Middle frontal gyrus (tissue), 1 donor: Measurements from ENCODE around the gene ATP5F1E.
"Not testable (repeated sequence)": the region's sequence is repeated elsewhere in the genome, so short reads cannot be mapped to it uniquely, and the experiment has no call there.

Experiments
- DNase-seq: peaks from one replicate; pipeline ENCODE4 v3.0.0-alpha.2; 2015; ENCODE audit warnings: low spot score; ENCODE audit errors: extremely low spot score

ATP5F1E gene

DNA sequence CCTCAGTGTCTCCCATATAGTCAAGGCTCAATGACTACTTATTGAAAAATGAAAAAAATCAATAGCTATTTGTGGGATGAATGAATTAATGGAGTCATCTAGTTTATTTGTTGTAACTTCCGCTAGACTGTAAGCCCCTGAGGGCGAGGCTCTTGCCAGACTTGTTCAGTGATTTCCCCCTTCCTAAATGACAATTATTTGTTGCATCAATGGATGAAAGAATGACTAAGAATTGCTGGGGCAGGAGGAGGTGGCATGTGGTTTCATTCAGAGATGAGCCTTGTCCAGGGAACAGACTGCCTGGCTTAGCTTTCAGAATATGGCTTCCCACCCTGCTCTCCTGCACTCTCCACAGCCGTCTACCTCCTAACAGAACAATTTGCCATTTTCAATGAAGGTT, 11.6 kb upstream of the ATP5F1E start:
- DNase-seq: no peak

- DNase-seq: peak; percentile 89
Measured at GRCh38 chr20:59042796-59043631, 10.9 kb upstream of the ATP5F1E start.

DNA sequence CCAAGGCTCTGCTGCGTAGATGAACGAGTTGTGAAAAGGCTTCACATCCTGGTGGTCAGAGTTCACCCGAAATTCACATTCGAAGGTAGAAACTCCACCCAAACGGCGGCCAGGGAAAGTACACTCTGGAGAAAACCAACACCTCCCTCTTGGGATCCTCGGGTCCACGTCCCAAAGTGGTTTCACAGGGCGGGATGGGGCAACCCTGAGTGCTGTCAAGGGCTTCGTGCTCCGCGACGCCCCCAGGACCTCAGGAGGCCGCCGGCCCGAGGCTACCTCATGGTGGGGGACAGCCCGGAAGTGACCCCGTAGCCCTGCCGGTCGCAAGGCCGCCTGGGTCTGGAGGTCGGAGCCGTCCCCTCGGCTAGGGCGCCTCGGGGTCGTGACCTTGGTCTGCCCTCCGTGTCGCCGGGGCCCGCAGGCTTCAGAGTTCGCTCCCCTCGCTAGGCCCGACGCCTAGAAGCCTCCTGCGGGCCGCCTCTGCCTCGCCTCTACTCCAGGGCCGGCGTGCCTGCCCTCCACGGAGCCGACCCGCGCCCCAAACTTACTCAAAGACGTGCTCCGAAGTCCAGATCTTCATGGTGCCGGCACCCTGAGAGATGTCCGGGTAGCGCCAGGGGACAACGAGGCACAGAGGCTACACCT, 10.1 kb upstream of the ATP5F1E start, which contains the start of gene PRELID3B:
Gene PRELID3B, minus strand, starts transcription at position 636 of the 645 bp plus-strand sequence. Its CDS starts 56 bp downstream, at position 580.
- no peak for DNase-seq

- not testable (repeated sequence) for DNase-seq
Measured at GRCh38 chr20:59041487-59041886, 9.4 kb upstream of the ATP5F1E start.

DNA sequence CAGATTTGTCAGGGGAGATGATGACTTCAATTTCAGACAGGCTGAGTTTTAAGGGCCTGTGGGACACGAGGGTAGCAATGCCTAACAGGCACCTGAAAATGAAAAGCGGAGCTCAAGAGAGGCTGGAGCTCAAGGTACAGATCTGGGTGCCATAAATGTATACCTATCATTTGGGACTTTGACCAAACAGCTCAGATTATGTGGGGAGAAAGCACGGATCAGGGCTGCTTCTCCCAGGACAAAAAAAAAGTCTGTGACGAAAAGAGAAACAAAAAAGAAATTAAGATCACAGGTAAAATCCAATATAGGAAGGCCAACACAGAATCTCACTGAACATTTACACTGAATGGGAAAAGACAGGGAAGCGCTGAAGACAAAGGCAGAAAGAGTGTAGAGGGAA, 8.5 kb upstream of the ATP5F1E start:
- no peak for DNase-seq

DNA sequence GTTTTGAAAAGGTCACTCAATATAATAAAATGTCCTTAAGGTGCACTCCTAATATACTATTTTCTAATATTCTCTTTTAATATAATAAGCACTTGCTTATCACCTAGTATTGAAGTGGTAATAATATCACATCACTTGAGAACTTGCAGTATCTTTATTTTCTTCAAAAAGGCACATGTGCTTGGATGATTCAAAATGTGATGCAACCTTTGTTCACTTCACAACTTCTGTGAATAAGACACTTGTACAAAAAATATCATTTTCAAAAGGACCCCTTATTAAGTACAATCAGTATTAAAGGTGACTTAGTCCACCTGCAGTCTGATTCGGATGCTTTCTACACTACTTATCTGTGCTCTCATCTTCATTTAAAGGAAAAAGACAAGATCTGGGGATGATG, 7.1 kb upstream of the ATP5F1E start:
- DNase-seq: no peak

GRCh38 chr20:59037386-59037785, 5.3 kb upstream of the ATP5F1E start:
- no peak for DNase-seq

GRCh38 chr20:59035381-59035780, 3.2 kb upstream of the ATP5F1E start:
- no peak for DNase-seq

- no peak for DNase-seq
Measured at GRCh38 chr20:59033616-59034165, 1.6 kb upstream of the ATP5F1E start.

GRCh38 chr20:59033093-59033492, 958 bp upstream of the ATP5F1E start:
- no peak for DNase-seq

DNA sequence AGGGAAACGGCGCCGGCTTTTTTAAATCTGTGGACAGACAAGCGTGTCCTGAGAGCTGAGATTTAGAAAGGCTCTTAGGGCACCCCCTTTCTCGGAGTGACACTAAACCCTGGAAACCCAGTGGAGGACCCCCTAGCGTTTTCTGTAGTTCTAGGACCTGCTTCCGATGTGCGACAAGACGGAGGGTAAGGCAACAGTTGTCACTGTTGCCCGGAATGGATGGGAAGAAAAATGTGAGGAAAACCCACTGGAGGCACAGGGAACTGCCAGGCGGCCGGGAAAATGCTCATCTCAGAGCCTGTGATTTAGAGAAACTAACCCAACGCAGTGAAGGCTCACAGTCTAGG, 551 bp upstream of the ATP5F1E start:
- DNase-seq: no peak

DNA sequence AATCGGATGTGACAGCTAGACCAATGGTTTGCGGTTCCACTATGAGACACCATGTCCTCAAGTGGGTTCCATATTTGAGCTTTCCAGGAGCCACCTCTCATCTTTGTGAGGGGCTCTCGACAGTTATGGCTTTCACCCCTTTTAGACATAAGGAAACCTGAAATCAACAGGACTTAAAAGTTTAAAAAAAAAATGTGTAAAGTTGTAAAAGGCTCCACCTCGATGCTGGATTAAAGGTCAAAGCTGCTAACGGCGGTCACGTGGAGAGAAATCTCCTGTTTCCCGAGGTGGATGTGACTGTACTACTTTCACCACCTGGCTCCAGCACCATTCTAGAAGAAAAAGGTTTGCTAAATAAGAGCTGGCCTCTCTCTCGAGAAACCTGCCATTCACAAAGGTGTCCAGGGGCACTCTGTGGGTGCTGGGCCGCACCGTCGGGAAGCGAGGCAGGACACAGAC, 542 bp downstream of the ATP5F1E start:
- no peak for DNase-seq

GRCh38 chr20:59030911-59031563, 1.1 kb downstream of the ATP5F1E start:
- no peak for DNase-seq

DNA sequence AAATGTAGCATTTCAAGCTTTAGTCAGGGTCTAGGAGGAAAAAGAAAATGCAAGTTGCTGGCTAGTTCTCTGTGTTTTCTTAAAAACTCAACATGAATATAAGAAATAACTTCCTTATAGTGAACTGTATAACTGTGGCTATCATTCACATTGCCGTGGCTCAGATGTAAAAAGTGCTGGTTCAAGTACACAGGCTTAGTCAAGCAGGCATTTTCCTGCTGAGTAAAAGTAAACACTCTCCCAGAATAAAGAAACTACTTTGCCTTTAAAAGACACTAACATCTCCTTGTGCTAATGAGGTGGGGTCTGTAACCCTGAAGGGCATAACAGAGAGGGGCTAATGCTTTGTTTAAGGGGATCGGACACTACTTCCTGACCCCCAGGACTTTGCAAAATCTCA, 3.3 kb downstream of the ATP5F1E start:
- no peak for DNase-seq

DNA sequence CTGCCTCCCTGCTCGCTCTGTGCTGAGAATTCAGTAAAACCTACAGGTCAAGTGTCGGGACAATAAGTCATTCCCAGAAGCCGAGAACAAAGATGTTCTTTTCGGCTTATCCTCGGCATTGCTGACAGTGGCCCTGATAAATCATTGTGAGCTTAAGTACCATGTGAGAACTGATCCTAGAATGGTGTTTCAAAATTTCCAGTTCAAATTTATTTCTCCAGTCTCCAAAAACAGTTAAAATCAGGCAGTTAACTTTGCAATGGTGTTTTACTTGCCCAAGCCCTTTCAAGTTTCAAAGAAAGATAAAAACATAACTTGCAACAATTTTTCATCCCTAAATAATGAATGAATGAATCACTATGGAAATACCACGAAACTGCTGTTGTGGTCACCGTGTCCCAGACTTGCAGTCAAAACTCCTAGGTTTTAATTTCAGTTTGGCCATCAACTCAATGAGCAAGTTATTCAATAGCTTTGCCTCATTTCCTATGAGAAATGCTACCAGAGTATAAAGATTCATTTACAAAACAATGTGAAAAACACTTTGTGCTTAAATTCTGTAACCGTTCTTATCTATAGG, 4.3 kb downstream of the ATP5F1E start:
- no peak for DNase-seq

DNA sequence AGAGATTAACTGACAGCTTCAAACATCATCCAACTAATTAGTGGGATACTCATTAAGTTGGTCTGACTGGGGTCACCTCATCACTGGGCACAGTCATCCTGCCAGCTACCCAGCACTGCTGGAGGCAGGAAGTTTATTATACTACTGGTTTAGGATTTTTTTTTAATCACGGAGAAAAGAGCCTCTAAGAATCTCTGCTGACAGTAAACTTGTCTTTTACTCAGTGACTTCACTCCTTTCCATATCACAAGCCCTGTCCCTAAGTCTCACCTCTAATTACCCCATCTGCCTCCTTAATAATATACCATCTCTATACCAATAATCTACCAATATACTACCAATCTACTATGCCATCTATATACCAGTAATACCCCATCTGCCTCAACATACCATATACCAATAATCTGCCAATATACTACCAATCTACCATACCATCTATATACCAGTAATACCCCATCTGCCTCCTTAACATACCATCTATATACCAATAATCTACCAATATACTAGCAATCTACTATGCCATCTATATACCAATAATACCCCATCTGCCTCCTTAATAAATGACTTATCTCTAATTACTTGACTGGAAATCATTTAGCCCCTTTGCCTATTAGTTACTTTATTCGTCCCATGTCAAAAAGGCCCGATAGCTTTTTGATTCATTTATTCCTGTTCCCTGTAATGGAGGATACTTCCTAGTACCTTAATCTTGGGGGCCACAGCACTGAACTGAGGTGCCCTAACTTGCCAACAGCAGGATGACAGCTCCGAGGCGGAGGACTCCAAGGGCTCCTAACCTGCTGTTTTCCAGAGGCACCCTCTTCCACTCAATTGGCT, 5.0 kb downstream of the ATP5F1E start:
- no peak for DNase-seq

DNA sequence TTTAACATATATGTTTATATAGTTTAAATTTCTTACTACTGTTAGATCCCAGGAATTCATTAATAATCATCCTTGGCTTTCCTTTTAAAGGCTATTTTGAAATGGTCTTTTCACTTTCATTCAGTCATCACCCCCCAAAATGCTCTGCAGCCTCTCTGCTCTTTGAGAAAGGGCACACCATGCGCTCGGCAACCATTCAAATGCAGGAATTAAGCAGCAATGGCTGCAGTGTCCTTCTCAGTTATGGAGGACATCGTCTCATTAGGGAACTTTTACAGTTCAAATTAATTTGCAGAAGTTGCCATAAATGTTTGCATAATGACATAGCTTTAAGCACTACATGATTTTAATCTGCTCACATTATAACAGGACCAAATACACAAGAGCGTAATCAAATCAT, 6.6 kb downstream of the ATP5F1E start:
- no peak for DNase-seq

GRCh38 chr20:59025086-59025485, 7.0 kb downstream of the ATP5F1E start:
- DNase-seq: no peak

- no peak for DNase-seq
Measured at GRCh38 chr20:59024111-59024530, 8.0 kb downstream of the ATP5F1E start.

DNA sequence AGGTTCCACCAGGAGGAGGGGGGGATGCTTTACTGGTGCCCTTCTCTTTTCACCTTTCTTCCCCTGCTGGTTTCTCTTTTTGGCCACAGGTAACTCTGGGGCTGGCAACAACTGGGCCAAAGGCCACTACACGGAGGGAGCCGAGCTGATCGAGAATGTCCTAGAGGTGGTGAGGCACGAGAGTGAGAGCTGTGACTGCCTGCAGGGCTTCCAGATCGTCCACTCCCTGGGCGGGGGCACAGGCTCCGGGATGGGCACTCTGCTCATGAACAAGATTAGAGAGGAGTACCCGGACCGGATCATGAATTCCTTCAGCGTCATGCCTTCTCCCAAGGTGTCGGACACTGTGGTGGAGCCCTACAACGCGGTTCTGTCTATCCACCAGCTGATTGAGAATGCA, 8.5 kb downstream of the ATP5F1E start:
- DNase-seq: no peak

DNA sequence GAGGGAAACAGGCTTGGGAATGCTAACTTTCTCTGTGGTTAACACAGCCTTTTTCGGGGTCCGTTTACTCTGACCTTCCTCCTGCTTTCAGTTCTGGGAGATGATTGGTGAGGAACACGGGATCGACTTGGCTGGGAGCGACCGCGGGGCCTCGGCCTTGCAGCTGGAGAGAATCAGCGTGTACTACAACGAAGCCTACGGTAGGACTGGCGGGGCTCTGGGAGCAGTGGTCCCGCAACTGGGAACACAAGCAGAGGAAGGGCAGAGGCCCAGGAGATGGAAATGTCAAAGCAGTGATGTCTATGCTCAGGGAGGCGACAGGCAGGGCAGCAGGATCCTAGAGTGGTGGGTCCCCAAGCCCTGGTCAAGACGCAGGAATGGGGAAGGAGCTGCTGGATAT, 9.4 kb downstream of the ATP5F1E start:
- DNase-seq: no peak
